Fibroblast of pulmonary artery (primary cell): ENCODE data around the gene RTN4IP1.

Experiments used
- DNase-seq: peaks from one replicate; pipeline ENCODE4 v3.0.0-alpha.2; 2010; ENCODE audit warnings: low read depth
- H3K4me3 ChIP-seq: replicated peaks from 2 replicates; pipeline ENCODE4 v1.5.1; 2011; ENCODE audit warnings: low read depth, mild to moderate bottlenecking, control low read depth, low read length, moderate library complexity
- TF ChIP-seq, protein P1 (sequence below): IDR thresholded peaks from 2 replicates; pipeline ENCODE4 v1.5.1; 2011; ENCODE audit warnings: mild to moderate bottlenecking, control low read depth, low read length, inconsistent platforms; ENCODE audit errors: missing control alignments

RTN4IP1 gene

DNA sequence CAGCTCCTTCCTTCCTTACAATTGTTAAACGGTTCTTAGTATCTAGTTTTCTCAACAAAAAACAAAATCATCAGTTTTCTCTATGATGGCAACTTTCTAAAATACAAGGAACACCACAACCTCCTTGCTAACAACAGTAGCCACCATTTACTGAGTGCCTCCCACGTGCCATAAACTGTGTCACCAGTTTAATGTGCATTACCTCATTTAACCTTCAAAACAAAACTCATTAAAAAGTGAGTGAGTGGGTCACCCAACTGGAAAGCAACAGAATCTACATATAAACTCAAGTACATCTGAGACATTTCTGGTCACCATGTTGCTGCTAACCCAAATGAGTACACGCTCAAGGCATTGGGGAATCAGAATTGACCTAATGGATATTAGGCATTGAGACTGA is 11.0 kb downstream of the RTN4IP1 start:
- DNase-seq, result no peak
- TF ChIP-seq, protein P1, sequence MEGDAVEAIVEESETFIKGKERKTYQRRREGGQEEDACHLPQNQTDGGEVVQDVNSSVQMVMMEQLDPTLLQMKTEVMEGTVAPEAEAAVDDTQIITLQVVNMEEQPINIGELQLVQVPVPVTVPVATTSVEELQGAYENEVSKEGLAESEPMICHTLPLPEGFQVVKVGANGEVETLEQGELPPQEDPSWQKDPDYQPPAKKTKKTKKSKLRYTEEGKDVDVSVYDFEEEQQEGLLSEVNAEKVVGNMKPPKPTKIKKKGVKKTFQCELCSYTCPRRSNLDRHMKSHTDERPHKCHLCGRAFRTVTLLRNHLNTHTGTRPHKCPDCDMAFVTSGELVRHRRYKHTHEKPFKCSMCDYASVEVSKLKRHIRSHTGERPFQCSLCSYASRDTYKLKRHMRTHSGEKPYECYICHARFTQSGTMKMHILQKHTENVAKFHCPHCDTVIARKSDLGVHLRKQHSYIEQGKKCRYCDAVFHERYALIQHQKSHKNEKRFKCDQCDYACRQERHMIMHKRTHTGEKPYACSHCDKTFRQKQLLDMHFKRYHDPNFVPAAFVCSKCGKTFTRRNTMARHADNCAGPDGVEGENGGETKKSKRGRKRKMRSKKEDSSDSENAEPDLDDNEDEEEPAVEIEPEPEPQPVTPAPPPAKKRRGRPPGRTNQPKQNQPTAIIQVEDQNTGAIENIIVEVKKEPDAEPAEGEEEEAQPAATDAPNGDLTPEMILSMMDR, result no peak
- no peak overlapping the region for H3K4me3 ChIP-seq

GRCh38 chr6:106617857-106618256 is 11.4 kb downstream of the RTN4IP1 start:
- no peak for DNase-seq
- H3K4me3 ChIP-seq, result no peak overlapping the region
- TF ChIP-seq, protein P1, result no peak

DNA sequence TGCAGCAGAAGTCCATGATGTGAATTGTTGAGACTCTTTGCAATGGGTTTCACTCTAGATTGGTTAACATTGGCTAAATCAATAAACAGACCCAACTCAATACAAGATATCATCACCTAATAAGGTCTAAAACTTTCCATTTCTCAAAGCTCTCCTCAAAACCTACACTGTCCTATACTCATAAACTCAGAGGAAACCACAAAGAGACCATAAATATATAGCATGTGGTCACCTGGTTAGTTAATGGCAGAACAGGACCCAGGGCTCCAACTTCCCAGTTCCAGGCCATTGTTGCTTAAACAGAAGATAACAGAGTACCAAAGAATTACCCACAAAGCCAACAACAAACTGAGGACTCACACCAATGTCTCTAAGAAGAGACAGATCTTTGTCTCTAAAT is 12.0 kb downstream of the RTN4IP1 start:
- no peak overlapping the region for H3K4me3 ChIP-seq
- TF ChIP-seq, protein P1, result no peak
- DNase-seq, result no peak

- H3K4me3 ChIP-seq, result no peak overlapping the region
- no peak for DNase-seq
- TF ChIP-seq, protein P1, result no peak
Observed at GRCh38 chr6:106614592-106615257, 14.6 kb downstream of the RTN4IP1 start.

DNA sequence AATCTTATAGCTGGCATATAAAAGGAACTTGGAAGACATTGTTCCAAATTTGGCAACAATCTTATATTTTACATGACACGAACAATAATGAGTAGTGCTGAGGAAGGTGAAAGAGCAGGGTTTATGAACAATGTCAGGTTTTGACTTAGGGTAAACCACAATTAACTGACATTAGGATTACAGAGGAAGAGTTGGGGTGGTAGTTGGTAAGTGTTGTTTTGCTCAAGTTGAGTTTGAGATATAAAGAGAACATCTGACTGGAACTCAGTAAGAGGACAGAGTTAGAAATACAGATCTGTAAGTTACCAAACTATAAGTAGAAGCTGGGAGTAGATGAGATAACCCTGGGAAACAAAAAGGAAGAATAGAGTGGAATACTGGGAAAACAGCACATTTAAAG is 15.1 kb downstream of the RTN4IP1 start:
- no peak for DNase-seq
- H3K4me3 ChIP-seq, result no peak overlapping the region
- TF ChIP-seq, protein P1, result no peak

DNA sequence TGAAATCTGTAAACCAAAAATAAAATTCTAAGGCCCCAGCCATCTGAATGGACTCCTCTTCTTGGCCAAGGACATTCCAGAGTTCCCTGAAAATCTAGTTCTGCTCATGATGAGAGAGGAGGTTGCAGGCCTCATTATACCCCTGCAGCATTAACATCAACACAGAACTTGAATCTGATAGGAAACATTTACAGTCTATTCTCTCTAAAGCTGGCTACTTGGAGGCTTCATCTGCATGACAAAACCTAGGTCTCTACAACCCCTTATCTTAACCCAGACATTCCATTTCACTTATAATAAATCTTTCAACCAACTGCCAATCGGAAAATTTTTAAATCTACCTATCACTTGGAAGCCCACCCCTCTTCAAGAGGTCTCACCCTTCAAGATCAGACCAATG is 15.7 kb downstream of the RTN4IP1 start:
- TF ChIP-seq, protein P1, result no peak

DNA sequence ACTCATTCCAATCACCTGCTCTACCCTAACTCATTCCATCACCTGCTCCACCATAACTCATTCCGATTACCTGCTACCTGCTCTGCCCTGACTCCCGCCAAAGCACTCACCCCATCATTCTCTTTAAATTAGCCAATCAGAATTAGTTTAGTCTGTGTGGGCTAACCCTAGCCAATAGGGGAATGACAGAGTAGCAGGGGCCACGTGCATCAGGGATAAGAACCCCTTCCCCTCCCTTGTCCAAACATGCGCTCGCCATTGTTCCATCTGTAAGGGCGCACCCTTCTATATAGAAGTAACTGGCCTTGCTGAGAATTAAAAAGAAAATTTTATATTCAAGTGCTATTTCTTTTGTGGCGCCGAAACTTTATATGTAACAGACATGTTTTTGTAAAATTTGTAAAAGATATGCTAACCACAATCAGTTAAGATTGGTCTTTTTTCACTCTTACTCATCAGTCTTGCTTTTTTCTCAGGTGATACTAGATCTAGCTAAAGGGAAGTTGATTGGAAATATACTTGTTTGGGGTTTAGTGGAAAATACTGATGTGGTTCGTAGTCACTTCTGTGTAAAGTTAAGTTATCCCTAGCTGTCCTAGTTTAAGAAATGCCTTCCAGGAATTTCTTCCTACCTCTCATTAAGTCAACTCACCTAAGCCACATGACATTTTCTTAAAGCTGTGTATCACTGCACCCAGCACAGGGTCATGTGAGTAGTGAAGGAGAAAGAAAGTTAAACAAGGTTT is 16.5 kb downstream of the RTN4IP1 start:
- H3K4me3 ChIP-seq, result no peak overlapping the region
- TF ChIP-seq, protein P1, result no peak
- no peak for DNase-seq

More for the DNA sequence above, 15.7 kb downstream of the RTN4IP1 start:
- no peak for DNase-seq
- no peak overlapping the region for H3K4me3 ChIP-seq
